ENCODE results near the gene DPF3. TPM values are rescaled to one million over a fixed set of nuclear protein-coding genes. Genes with fewer than 3 reads are reported as not detected.

Gene DPF3
- total RNA-seq, 1 experiment from 2014 or later: 0.31 TPM

DNA sequence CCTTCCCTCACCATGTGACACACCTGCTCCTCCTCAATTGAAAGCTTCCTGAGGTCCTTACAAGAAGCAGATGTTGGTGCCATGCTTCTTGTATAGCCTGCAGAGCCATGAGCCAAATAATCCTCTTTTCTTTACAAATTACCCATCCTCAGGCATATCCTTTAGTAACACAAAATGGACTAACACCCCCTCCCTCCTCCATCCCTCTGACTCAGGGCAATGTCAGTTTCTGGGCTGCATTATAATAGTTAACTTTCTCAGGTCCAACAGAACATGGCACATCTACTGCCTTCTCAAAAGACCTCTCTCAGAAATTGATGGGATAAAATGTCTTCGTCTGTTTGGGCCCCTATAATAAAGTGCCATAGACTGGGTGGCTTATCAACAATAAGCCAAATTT lies 287.0 kb downstream of the DPF3 start:
- TF ChIP-seq KAT7 (CRISPR knock-in tag; IDR thresholded peaks at IDR 0.05; ENCODE audit: borderline replicate concordance) (no peak), CREB1 (CRISPR knock-in tag; IDR thresholded peaks at IDR 0.05) (no peak), FOXK1 (CRISPR knock-in tag; IDR thresholded peaks at IDR 0.05) (no peak), ESRRA (CRISPR knock-in tag; IDR thresholded peaks at IDR 0.05; ENCODE audit: borderline replicate concordance) (no peak), ZNF232 (CRISPR knock-in tag; IDR thresholded peaks at IDR 0.05) (no peak), SOX15 (CRISPR knock-in tag; IDR thresholded peaks at IDR 0.05) (no peak), ZNF671 (CRISPR knock-in tag; IDR thresholded peaks at IDR 0.05) (no peak), TCF7 (CRISPR knock-in tag; IDR thresholded peaks at IDR 0.05; ENCODE audit: low read depth) (no peak), NR3C1 (CRISPR knock-in tag; conservative IDR thresholded peaks at IDR 0.05; ENCODE audit: low read depth) (no peak), NFYB (CRISPR knock-in tag; conservative IDR thresholded peaks at IDR 0.05; ENCODE audit: low read depth) (no peak), OVOL2 (CRISPR knock-in tag; IDR thresholded peaks at IDR 0.05; ENCODE audit: borderline replicate concordance) (no peak), EMX1 (CRISPR knock-in tag; IDR thresholded peaks at IDR 0.05) (no peak)
- TF ChIP-seq, protein P1, sequence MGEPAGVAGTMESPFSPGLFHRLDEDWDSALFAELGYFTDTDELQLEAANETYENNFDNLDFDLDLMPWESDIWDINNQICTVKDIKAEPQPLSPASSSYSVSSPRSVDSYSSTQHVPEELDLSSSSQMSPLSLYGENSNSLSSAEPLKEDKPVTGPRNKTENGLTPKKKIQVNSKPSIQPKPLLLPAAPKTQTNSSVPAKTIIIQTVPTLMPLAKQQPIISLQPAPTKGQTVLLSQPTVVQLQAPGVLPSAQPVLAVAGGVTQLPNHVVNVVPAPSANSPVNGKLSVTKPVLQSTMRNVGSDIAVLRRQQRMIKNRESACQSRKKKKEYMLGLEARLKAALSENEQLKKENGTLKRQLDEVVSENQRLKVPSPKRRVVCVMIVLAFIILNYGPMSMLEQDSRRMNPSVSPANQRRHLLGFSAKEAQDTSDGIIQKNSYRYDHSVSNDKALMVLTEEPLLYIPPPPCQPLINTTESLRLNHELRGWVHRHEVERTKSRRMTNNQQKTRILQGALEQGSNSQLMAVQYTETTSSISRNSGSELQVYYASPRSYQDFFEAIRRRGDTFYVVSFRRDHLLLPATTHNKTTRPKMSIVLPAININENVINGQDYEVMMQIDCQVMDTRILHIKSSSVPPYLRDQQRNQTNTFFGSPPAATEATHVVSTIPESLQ (CRISPR knock-in tag; IDR thresholded peaks at IDR 0.05): no peak
- TF ChIP-seq, protein P2, sequence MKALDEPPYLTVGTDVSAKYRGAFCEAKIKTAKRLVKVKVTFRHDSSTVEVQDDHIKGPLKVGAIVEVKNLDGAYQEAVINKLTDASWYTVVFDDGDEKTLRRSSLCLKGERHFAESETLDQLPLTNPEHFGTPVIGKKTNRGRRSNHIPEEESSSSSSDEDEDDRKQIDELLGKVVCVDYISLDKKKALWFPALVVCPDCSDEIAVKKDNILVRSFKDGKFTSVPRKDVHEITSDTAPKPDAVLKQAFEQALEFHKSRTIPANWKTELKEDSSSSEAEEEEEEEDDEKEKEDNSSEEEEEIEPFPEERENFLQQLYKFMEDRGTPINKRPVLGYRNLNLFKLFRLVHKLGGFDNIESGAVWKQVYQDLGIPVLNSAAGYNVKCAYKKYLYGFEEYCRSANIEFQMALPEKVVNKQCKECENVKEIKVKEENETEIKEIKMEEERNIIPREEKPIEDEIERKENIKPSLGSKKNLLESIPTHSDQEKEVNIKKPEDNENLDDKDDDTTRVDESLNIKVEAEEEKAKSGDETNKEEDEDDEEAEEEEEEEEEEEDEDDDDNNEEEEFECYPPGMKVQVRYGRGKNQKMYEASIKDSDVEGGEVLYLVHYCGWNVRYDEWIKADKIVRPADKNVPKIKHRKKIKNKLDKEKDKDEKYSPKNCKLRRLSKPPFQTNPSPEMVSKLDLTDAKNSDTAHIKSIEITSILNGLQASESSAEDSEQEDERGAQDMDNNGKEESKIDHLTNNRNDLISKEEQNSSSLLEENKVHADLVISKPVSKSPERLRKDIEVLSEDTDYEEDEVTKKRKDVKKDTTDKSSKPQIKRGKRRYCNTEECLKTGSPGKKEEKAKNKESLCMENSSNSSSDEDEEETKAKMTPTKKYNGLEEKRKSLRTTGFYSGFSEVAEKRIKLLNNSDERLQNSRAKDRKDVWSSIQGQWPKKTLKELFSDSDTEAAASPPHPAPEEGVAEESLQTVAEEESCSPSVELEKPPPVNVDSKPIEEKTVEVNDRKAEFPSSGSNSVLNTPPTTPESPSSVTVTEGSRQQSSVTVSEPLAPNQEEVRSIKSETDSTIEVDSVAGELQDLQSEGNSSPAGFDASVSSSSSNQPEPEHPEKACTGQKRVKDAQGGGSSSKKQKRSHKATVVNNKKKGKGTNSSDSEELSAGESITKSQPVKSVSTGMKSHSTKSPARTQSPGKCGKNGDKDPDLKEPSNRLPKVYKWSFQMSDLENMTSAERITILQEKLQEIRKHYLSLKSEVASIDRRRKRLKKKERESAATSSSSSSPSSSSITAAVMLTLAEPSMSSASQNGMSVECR (CRISPR knock-in tag; IDR thresholded peaks at IDR 0.05; ENCODE audit: borderline replicate concordance): no peak
- TF ChIP-seq, protein P3, sequence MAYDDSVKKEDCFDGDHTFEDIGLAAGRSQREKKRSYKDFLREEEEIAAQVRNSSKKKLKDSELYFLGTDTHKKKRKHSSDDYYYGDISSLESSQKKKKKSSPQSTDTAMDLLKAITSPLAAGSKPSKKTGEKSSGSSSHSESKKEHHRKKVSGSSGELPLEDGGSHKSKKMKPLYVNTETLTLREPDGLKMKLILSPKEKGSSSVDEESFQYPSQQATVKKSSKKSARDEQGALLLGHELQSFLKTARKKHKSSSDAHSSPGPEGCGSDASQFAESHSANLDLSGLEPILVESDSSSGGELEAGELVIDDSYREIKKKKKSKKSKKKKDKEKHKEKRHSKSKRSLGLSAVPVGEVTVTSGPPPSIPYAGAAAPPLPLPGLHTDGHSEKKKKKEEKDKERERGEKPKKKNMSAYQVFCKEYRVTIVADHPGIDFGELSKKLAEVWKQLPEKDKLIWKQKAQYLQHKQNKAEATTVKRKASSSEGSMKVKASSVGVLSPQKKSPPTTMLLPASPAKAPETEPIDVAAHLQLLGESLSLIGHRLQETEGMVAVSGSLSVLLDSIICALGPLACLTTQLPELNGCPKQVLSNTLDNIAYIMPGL (CRISPR knock-in tag; IDR thresholded peaks at IDR 0.05): no peak
- TF ChIP-seq, protein P4, sequence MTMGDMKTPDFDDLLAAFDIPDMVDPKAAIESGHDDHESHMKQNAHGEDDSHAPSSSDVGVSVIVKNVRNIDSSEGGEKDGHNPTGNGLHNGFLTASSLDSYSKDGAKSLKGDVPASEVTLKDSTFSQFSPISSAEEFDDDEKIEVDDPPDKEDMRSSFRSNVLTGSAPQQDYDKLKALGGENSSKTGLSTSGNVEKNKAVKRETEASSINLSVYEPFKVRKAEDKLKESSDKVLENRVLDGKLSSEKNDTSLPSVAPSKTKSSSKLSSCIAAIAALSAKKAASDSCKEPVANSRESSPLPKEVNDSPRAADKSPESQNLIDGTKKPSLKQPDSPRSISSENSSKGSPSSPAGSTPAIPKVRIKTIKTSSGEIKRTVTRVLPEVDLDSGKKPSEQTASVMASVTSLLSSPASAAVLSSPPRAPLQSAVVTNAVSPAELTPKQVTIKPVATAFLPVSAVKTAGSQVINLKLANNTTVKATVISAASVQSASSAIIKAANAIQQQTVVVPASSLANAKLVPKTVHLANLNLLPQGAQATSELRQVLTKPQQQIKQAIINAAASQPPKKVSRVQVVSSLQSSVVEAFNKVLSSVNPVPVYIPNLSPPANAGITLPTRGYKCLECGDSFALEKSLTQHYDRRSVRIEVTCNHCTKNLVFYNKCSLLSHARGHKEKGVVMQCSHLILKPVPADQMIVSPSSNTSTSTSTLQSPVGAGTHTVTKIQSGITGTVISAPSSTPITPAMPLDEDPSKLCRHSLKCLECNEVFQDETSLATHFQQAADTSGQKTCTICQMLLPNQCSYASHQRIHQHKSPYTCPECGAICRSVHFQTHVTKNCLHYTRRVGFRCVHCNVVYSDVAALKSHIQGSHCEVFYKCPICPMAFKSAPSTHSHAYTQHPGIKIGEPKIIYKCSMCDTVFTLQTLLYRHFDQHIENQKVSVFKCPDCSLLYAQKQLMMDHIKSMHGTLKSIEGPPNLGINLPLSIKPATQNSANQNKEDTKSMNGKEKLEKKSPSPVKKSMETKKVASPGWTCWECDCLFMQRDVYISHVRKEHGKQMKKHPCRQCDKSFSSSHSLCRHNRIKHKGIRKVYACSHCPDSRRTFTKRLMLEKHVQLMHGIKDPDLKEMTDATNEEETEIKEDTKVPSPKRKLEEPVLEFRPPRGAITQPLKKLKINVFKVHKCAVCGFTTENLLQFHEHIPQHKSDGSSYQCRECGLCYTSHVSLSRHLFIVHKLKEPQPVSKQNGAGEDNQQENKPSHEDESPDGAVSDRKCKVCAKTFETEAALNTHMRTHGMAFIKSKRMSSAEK (CRISPR knock-in tag; IDR thresholded peaks at IDR 0.05; ENCODE audit: borderline replicate concordance): no peak
- TF ChIP-seq, protein P5, sequence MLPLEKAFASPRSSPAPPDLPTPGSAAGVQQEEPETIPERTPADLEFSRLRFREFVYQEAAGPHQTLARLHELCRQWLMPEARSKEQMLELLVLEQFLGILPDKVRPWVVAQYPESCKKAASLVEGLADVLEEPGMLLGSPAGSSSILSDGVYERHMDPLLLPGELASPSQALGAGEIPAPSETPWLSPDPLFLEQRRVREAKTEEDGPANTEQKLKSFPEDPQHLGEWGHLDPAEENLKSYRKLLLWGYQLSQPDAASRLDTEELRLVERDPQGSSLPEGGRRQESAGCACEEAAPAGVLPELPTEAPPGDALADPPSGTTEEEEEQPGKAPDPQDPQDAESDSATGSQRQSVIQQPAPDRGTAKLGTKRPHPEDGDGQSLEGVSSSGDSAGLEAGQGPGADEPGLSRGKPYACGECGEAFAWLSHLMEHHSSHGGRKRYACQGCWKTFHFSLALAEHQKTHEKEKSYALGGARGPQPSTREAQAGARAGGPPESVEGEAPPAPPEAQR (CRISPR knock-in tag; IDR thresholded peaks at IDR 0.05): no peak
- TF ChIP-seq, protein P6, sequence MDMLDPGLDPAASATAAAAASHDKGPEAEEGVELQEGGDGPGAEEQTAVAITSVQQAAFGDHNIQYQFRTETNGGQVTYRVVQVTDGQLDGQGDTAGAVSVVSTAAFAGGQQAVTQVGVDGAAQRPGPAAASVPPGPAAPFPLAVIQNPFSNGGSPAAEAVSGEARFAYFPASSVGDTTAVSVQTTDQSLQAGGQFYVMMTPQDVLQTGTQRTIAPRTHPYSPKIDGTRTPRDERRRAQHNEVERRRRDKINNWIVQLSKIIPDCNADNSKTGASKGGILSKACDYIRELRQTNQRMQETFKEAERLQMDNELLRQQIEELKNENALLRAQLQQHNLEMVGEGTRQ (CRISPR knock-in tag; IDR thresholded peaks at IDR 0.05): no peak
- TF ChIP-seq, protein P7, sequence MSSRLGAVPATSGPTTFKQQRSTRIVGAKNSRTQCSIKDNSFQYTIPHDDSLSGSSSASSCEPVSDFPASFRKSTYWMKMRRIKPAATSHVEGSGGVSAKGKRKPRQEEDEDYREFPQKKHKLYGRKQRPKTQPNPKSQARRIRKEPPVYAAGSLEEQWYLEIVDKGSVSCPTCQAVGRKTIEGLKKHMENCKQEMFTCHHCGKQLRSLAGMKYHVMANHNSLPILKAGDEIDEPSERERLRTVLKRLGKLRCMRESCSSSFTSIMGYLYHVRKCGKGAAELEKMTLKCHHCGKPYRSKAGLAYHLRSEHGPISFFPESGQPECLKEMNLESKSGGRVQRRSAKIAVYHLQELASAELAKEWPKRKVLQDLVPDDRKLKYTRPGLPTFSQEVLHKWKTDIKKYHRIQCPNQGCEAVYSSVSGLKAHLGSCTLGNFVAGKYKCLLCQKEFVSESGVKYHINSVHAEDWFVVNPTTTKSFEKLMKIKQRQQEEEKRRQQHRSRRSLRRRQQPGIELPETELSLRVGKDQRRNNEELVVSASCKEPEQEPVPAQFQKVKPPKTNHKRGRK (CRISPR knock-in tag; IDR thresholded peaks at IDR 0.05; ENCODE audit: borderline replicate concordance): no peak
- TF ChIP-seq, protein P8, sequence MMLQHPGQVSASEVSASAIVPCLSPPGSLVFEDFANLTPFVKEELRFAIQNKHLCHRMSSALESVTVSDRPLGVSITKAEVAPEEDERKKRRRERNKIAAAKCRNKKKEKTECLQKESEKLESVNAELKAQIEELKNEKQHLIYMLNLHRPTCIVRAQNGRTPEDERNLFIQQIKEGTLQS (CRISPR knock-in tag; conservative IDR thresholded peaks at IDR 0.05): no peak
- POLR2A ChIA-PET: no interaction called here
- Mint-ChIP-seq H3K4me3 (no peak overlapping the region), H3K4me1 (peaks cover 11% of the 10 kb centered on the region), H3K9me3 (peaks cover 8% of the 10 kb centered on the region; the same call in 1 of the 2 replicates), H3K36me3 (no peaks in the 10 kb centered on the region), H3K27me3 (ENCODE audit: low read depth) (no peaks in the 10 kb centered on the region; the same call in 1 of the 2 replicates), H3K27ac (no peak overlapping the region)
- no peak for ATAC-seq
- DNase-seq (ENCODE audit: low spot score): no peak
- CTCF ChIA-PET: no interaction called here
